ENCODE results near the gene SPEM2.

SPEM2 gene

GRCh38 chr17:7425316-7425715, at the start of gene SPEM2:
Gene SPEM2, plus strand, starts transcription at chr17:7425616. Its CDS starts 73 bp downstream, at chr17:7425689.
- DNase-seq (ENCODE audit: low read depth in 3 of 3) = no peak

DNA sequence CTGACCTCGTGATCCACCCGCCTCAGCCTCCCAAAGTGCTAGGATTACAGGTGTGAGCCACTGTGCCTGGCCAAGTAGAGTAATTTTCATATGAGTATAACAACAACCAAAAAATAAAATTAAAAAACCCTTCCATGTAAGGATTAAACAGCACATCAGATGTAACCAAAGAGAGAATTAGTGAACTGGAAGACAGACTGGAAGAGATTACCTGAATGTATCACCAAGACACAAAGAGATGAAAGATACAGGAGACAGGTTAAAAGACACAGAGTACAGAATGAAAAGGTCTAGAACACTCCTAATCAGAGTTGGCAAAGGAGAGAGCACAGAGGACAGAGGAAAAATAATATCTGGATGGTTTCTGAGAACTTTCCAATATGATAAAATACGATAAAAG, 46.3 kb upstream of the SPEM2 start:
- DNase-seq (ENCODE audit: low read depth in 3 of 3) = no peak

GRCh38 chr17:7380321-7380720, 45.1 kb upstream of the SPEM2 start:
- DNase-seq (ENCODE audit: low read depth in 3 of 3) = no peak

GRCh38 chr17:7380855-7381683, 44.3 kb upstream of the SPEM2 start, which contains the start of gene TNK1:
Gene TNK1, plus strand, starts transcription at chr17:7381089. Its CDS starts 1,838 bp downstream, at chr17:7382927.
- no peak for DNase-seq (ENCODE audit: low read depth in 3 of 3)

GRCh38 chr17:7382901-7383300, 42.5 kb upstream of the SPEM2 start:
- no peak for DNase-seq (ENCODE audit: low read depth in 3 of 3)

GRCh38 chr17:7383371-7383741, 42.1 kb upstream of the SPEM2 start:
- no peak for DNase-seq (ENCODE audit: low read depth in 3 of 3)

DNA sequence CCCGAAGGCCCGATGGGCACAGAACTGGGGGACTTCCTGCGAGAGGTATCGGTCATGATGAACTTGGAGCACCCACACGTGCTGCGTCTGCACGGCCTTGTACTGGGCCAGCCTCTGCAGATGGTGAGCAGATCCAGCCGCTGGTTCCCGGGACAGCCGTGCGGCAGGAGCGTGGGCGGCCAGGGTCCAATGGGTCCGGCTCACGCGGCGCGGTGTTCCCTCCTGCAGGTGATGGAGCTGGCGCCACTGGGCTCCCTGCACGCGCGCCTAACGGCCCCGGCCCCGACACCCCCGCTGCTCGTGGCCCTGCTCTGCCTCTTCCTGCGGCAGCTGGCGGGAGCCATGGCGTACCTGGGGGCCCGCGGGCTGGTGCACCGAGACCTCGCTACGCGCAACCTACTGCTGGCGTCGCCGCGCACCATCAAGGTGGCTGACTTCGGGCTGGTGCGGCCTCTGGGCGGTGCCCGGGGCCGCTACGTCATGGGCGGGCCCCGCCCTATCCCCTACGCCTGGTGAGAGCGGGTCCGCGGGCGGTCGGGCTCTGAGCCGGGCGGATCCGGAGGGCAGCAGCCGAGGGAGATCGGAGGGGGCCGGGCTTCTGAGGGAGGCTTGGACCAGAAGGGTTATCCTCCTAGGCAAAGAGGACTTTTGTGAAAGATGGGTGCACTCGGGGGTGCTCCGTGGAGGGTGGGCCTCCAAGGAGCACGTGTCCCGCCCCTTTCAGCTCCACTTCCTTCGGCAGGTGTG, 41.5 kb upstream of the SPEM2 start:
- peak; percentile 50 to 79 (median 63) for DNase-seq (ENCODE audit: low read depth in 3 of 3)

DNA sequence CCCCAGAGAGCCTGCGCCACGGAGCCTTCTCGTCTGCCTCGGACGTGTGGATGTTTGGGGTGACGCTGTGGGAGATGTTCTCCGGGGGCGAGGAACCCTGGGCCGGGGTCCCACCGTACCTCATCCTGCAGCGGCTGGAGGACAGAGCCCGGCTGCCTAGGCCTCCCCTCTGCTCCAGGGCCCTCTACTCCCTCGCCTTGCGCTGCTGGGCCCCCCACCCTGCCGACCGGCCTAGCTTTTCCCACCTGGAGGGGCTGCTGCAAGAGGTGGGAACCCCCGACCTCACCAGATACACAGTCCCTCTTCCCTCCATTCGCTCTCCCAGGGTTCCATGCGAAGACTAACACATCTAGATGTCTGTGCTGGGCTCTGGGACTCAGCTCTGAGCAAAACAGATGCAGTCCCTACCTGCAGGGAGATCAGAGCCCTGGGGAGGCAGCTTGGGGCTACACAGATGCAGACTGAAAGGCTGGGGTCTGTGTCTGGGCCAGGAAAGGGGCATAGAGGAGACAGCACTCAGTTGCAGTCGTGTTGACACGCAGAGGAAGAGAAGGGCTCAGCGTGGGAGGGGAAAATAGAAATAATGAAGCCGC, 40.8 kb upstream of the SPEM2 start:
- no peak for DNase-seq (ENCODE audit: low read depth in 3 of 3)

DNA sequence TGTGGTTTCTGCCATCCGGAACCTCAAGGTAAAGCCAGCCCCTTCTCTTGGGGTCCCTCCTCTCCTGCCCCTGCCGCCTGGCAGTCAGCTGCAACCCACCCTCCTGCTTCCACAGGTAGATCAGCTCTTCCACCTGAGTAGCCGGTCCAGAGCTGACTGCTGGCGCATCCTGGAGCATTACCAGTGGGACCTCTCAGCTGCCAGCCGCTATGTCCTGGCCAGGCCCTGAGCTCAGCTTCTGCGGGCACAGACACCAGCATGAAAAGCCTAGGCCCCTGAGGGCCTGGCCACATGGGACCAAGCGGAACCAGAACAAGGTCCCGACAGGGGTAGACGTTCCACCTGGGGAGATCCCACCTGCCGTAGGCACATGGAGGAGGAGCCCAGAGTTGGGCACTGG, 36.6 kb upstream of the SPEM2 start:
- no peak for DNase-seq (ENCODE audit: low read depth in 3 of 3)

DNA sequence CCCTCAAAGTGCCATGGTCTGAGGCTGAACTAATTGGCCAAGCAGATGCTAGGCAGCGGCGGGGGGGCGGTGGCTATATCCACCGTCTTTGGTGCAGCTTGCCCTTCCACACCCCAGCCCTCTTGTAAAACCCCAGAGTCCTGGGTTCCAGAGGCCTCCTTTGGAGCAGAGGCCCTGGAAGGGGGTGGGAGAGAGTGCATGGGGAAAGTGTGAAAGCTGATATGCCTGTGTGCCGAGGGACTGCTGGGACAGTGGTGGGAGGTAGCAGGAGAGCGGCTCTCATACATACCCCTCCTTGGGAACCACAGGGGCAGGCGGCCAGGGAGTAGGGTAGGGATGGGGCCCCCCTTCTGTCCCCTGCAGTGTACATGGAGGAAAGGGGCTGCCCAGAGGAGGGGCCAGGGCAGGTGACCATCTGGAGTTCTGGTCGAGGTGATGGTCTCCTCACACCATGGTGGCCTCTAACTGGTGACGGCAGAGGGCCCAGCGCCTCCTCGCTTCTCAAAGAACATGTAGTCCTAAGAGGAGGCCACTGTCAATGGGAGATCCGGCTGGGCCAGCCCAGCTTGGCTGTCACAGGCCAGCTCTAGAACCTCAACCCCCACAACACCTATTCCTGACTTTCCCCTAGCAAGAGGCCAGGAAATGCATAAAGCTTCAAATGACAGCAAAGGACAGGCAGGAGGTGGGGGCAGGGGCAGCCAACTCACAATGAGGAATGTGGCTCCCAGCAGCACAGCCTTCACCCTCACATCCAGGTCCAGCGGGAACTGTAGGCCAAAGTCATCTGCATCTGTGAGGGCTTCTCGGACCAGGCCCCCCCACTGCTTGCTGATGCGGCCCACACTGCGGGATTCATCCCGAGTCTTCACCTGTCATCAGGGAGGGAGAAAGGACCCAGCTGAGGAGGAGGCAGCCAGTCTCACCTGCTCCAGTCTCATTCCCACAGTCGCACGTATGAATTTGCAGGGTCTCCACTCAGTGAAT, 35.2 kb upstream of the SPEM2 start:
- no peak for DNase-seq (ENCODE audit: low read depth in 3 of 3)

- DNase-seq (ENCODE audit: low read depth in 3 of 3) = no peak
Measured at GRCh38 chr17:7391307-7391706, 34.1 kb upstream of the SPEM2 start.

DNA sequence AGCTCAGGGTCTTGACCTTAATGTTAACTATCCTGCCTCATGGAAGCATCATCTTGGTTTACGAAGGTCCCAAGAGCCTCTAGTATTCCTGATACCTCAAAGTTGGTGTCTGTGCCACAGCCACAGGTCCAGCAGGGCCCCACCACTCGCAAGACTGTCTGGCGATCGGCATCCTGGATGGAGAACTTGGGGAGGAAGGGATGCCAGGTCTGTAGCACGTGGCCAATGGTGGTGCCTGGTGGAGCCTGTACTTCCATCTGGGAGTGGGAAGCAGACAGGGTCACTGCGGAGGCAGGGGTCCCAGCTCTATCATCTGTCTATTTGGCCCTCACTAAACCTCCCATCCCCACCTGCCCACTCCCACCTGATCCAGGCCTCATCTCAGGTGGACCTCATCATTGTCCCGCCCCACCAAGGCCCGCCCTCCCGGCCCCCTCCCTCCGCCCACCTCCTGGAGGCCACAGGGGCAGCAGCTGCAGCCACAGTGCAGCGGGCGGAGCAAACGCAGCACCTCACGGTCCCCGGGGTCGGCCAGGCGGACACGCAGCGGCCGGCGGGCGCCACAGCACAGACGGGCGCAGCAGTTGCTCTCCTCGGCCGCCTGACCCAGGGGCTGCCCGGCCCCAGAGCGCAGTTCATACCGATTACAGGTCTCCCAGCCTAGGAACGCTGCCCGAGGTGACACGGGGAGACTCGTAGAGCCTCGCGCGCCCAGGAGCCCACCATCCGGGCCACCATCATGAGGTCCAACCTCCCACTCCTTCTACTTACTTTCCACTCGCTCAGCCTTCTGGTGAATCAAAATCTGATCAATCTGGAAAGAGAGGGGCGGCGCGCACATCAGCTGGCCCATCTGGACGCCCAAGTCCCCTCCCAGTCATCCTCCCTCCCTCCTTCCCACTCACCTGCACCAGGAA, 32.5 kb upstream of the SPEM2 start:
- no peak for DNase-seq (ENCODE audit: low read depth in 3 of 3)

DNA sequence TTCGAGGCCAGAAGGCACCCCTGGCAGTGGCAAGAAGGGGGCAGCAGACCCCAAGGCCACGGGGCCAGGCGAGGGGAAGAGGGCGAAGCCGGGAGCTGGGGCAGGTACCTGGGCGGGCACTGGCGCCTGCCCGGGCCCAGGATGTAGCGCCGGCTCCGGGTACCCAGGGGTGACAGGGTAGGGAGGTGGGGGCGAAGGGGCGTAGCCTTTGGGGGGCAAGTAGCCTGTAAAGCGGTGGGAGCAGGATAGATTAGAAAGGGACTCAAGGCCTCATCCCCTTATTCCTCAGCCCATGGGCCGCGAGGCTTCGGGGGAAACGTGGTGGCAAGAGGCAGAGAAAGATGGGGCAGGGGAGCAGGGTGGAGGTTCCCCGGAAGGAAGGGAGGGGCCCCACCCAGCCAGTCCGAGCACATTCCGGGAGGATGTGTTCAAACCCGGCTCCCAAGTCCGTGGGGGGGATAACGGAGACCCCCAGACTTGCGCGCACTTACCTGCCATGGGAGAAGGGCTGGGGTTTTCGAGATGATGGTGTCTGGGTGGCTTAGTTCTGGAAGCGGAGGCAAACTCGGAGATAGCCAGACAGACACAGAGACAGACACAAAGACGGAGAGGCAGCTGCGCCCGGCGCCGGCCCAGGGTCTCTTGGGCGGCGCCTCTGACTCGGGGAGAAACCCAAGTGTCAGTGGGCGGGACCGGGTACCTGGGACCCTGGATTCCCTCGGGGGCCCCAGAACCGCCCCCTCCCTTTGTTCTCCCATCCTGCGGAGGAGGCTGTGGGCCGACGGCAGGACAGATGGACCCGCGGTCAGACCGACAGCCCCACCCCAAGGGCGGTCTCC, 31.6 kb upstream of the SPEM2 start:
- peak; percentile 24 to 63 (median 26) for DNase-seq (ENCODE audit: low read depth in 3 of 3)

DNA sequence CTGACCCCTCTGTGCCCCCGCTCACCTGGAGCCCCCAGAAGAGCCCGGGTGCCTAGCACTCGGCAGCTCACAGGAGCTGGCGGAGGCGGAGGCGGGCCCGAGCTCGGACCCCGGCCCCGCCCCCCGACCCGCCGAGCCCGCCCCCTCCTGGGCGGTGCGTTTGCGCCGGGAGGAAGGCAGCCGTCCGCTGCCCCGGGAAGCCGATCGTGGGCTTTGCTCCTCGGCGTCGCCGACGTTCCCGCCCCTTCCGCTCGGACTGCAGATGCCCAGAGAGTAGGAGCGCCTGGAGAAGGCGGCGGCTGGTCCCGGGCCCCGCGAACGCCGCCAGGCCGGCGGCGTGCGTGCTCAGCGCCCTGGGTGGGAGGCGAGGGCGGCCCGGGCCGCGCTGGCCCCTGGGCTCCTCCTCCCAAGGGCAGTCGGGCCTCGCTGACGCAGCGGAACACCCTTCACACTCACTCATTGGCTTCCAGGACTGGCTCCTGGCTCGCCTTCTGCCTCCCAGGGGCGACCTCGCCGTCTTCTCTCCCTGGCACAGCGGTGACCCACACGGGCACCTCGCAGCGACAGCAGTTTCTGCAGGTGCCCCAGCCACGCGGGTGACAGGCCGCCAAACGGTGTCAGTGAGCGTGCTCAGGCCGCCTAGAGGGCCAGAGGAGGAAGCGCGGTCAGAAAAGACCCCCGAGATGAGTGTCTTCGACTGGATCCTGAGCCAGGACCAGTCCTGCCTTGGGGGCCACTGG, 30.8 kb upstream of the SPEM2 start, which contains the start of gene PLSCR3:
Gene PLSCR3 (minus strand): TSS at position 74 of the 740 bp plus-strand sequence. CDS start 415 bp downstream, outside the sequence.
- DNase-seq (ENCODE audit: low read depth in 3 of 3) = peak; percentile 61 to 87 (median 75)

- no peak for DNase-seq (ENCODE audit: low read depth in 3 of 3)
Measured at GRCh38 chr17:7396147-7396546, 29.3 kb upstream of the SPEM2 start.

- DNase-seq (ENCODE audit: low read depth in 3 of 3) = no peak
Measured at GRCh38 chr17:7398612-7399011, 26.8 kb upstream of the SPEM2 start.

GRCh38 chr17:7403043-7403726, 22.2 kb upstream of the SPEM2 start:
- no peak for DNase-seq (ENCODE audit: low read depth in 3 of 3)

- no peak for DNase-seq (ENCODE audit: low read depth in 3 of 3)
Measured at GRCh38 chr17:7403727-7403976, 21.8 kb upstream of the SPEM2 start.

All from stimulated activated CD4-positive, alpha-beta T cell treated with anti-CD3 and anti-CD28 coated beads, TNF-alpha, amount 100 ng/mL, for 24 hours (primary cell).